ENCODE measurements around the gene RNF11. TPM values are rescaled to one million over a fixed set of nuclear protein-coding genes. Genes with fewer than 3 reads are reported as not detected.

The RNF11 gene
- total RNA-seq, 1 experiment from 2014 or later: 67.5 TPM

DNA sequence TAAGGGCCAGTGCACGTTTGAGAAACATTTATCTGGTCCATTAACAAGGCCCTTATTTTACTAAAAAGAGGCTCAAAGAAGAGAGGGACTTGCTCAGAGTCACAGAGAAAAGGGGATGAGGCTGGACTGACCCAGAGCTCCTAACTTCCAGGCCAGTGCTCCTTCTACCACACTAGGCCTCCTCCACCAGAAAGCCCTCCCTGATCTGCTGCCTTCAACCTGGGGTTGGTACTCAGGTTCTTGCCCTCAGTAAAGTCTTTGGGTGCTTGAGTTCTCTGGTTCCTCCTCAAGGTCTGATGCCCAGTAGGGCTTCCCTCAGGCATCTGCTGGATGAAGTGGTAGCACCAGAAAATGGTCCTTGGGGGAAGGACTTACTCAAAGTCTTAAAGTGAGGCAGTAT is 68.3 kb downstream of the RNF11 start:
- H3K27me3 ChIP-seq (replicated peaks; ENCODE audit: insufficient read depth, low read depth, low read length, poor library complexity): no peaks in the 10 kb centered on the region

DNA sequence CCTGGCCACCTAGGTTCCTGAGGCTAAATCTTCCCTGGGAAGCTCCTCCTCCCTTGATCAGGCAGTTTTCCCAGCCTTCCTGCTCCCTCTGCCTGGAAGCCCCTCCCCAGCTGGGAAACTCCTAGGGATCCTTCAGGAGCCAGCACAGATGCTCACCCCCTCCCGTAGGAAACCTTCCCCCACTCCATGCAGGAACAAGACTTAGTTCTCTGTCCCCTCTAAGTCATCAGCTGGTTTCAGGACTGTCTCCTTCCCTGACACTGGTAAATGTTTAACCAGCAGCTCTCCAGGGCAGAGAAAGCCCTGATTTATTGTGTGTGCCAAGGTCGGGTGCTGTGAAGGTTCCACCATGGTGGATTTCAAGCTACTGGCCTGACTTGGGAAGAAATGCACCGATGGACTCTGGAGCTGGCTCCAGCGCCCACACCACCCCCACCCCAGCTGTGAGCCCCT is 69.3 kb downstream of the RNF11 start:
- Histone ChIP-seq H3K27me3 (replicated peaks; ENCODE audit: insufficient read depth, low read depth, low read length, poor library complexity) (no peaks in the 10 kb centered on the region), H3K27ac (ENCODE audit: low read depth, low read length, poor library complexity, severe bottlenecking) (no peak overlapping the region), H3K9me3 (ENCODE audit: low read depth, low read length, poor library complexity, severe bottlenecking) (no peaks in the 10 kb centered on the region), H3K36me3 (ENCODE audit: insufficient read depth, low read length, poor library complexity, severe bottlenecking) (no peaks in the 10 kb centered on the region), H3K4me1 (ENCODE audit: insufficient read depth, low read length, poor library complexity, severe bottlenecking) (peaks cover 5% of the 10 kb centered on the region), H3K4me3 (ENCODE audit: low read depth, low read length, poor library complexity, severe bottlenecking) (no peak overlapping the region)
- BruUV-seq (replicated peaks): no TSS peak
- TF ChIP-seq, protein P1, sequence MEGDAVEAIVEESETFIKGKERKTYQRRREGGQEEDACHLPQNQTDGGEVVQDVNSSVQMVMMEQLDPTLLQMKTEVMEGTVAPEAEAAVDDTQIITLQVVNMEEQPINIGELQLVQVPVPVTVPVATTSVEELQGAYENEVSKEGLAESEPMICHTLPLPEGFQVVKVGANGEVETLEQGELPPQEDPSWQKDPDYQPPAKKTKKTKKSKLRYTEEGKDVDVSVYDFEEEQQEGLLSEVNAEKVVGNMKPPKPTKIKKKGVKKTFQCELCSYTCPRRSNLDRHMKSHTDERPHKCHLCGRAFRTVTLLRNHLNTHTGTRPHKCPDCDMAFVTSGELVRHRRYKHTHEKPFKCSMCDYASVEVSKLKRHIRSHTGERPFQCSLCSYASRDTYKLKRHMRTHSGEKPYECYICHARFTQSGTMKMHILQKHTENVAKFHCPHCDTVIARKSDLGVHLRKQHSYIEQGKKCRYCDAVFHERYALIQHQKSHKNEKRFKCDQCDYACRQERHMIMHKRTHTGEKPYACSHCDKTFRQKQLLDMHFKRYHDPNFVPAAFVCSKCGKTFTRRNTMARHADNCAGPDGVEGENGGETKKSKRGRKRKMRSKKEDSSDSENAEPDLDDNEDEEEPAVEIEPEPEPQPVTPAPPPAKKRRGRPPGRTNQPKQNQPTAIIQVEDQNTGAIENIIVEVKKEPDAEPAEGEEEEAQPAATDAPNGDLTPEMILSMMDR (conservative IDR thresholded peaks at IDR 0.05; ENCODE audit: low read depth, low read length): no peak
- no peak for TF ChIP-seq EZH2 (IDR thresholded peaks at IDR 0.05; ENCODE audit: borderline replicate concordance, low read depth, low read length, poor library complexity, severe bottlenecking)
- POLR2A ChIA-PET (ENCODE audit: low non-redundant PET): no interaction called here
- DNase-seq (ENCODE audit: low spot score): no peak
- intact Hi-C loops (cut with micrococcal nuclease; ENCODE audit: unreplicated experiment): no loop called here
- CTCF ChIA-PET: no interaction called here

More for the DNA sequence above, 68.3 kb downstream of the RNF11 start:
- Histone ChIP-seq H3K27ac (ENCODE audit: low read depth, low read length, poor library complexity, severe bottlenecking) (no peak overlapping the region), H3K9me3 (ENCODE audit: low read depth, low read length, poor library complexity, severe bottlenecking) (no peaks in the 10 kb centered on the region), H3K4me1 (ENCODE audit: insufficient read depth, low read length, poor library complexity, severe bottlenecking) (peaks cover 5% of the 10 kb centered on the region), H3K4me3 (ENCODE audit: low read depth, low read length, poor library complexity, severe bottlenecking) (no peak overlapping the region), H3K36me3 (ENCODE audit: insufficient read depth, low read length, poor library complexity, severe bottlenecking) (no peaks in the 10 kb centered on the region)
- POLR2A ChIA-PET (ENCODE audit: low non-redundant PET): no interaction called here
- intact Hi-C loops (cut with micrococcal nuclease; ENCODE audit: unreplicated experiment): no loop called here
- DNase-seq (ENCODE audit: low spot score): no peak
- TF ChIP-seq EZH2 (IDR thresholded peaks at IDR 0.05; ENCODE audit: borderline replicate concordance, low read depth, low read length, poor library complexity, severe bottlenecking): no peak
- TF ChIP-seq, protein P1 (conservative IDR thresholded peaks at IDR 0.05; ENCODE audit: low read depth, low read length): no peak
- no TSS peak for BruUV-seq (replicated peaks)
- CTCF ChIA-PET: no interaction called here

DNA sequence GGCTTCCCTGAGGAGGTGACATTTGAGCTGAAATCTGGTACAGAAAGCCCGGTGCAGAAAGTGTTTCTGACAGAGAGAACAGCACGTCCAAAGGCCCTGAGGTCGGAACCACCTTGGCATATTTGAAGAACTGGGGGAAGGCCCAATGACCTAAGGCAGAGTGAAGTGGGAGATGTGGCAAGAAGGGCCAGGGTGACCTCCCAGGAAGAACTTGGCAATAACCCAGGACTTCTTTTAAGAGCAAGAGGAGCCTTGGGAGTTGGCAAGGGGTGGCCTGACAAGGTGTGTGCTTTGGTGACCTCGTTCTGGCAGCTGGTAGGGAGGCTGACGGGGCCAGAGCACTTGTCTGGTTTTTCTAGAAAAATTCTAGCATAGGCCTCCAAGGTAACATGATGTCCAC is 70.9 kb downstream of the RNF11 start:
- H3K4me3 ChIP-seq (ENCODE audit: low read depth, low read length, poor library complexity, severe bottlenecking): no peak overlapping the region
- H3K27ac ChIP-seq (ENCODE audit: low read depth, low read length, poor library complexity, severe bottlenecking): no peak overlapping the region
- DNase-seq (ENCODE audit: low spot score): no peak
- ChIA-PET POLR2A (ENCODE audit: low non-redundant PET) (no interaction called here), CTCF (no interaction called here)
- H3K27me3 ChIP-seq (replicated peaks; ENCODE audit: insufficient read depth, low read depth, low read length, poor library complexity): no peaks in the 10 kb centered on the region
- intact Hi-C loops (cut with micrococcal nuclease; ENCODE audit: unreplicated experiment): no loop called here
- no peaks in the 10 kb centered on the region for H3K9me3 ChIP-seq (ENCODE audit: low read depth, low read length, poor library complexity, severe bottlenecking)
- TF ChIP-seq EZH2 (IDR thresholded peaks at IDR 0.05; ENCODE audit: borderline replicate concordance, low read depth, low read length, poor library complexity, severe bottlenecking): no peak
- TF ChIP-seq, protein P1 (conservative IDR thresholded peaks at IDR 0.05; ENCODE audit: low read depth, low read length): no peak
- H3K36me3 ChIP-seq (ENCODE audit: insufficient read depth, low read length, poor library complexity, severe bottlenecking): no peaks in the 10 kb centered on the region
- peaks cover 5% of the 10 kb centered on the region for H3K4me1 ChIP-seq (ENCODE audit: insufficient read depth, low read length, poor library complexity, severe bottlenecking)
- no TSS peak for BruUV-seq (replicated peaks)
